ENCODE results near the gene RAB40C.

RAB40C gene

DNA sequence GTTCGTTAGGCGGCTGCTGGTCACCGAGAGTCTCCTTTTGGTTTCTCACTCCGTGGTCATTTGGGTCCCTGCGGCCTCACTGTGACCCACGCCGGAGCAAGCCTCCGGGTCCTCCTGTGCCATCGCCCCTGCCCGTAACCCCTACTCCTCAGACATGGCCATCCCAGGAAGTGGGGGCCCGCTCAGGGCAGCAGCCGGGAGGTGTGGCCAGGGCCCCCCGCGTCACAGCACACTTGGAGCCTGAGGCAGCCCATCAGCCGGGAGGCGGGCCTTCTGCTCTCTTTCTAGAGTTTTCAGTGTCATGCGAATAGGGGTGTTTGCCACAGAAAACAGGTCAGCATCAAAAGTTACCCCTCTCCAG lies 33.0 kb downstream of the RAB40C start:
- Histone ChIP-seq H3K27me3 (ENCODE audit: insufficient read depth, low read length, poor library complexity, severe bottlenecking) (no peaks in the 10 kb centered on the region), H3F3A (ENCODE audit: low read depth) (no peaks in the 10 kb centered on the region), H2AFZ (ENCODE audit: low read length) (no peak overlapping the region), H3K9me3 (ENCODE audit: insufficient read depth, low read depth, low read length) (no peaks in the 10 kb centered on the region), H3K4me2 (ENCODE audit: low read depth, low read length, poor library complexity, severe bottlenecking) (no peak overlapping the region), H3K4me3 (ENCODE audit: low read length, poor library complexity, severe bottlenecking) (no peak overlapping the region), H3K9me2 (replicated peaks; ENCODE audit: low read depth, low read length) (no peaks in the 10 kb centered on the region), H3K9ac (ENCODE audit: low read depth, low read length, poor library complexity, severe bottlenecking) (no peak overlapping the region), H3K4me1 (ENCODE audit: insufficient read depth, low read length, poor library complexity, severe bottlenecking) (no peaks in the 10 kb centered on the region), H3K79me2 (ENCODE audit: insufficient read depth, low read length) (no peaks in the 10 kb centered on the region), H4K20me1 (ENCODE audit: insufficient read depth, low read length, poor library complexity, severe bottlenecking) (no peaks in the 10 kb centered on the region), H3K36me3 (ENCODE audit: insufficient read depth, low read length) (no peaks in the 10 kb centered on the region)
- no peak for TF ChIP-seq EZH2phosphoT487 (IDR thresholded peaks at IDR 0.05; ENCODE audit: borderline replicate concordance)
- TF ChIP-seq, protein P1, sequence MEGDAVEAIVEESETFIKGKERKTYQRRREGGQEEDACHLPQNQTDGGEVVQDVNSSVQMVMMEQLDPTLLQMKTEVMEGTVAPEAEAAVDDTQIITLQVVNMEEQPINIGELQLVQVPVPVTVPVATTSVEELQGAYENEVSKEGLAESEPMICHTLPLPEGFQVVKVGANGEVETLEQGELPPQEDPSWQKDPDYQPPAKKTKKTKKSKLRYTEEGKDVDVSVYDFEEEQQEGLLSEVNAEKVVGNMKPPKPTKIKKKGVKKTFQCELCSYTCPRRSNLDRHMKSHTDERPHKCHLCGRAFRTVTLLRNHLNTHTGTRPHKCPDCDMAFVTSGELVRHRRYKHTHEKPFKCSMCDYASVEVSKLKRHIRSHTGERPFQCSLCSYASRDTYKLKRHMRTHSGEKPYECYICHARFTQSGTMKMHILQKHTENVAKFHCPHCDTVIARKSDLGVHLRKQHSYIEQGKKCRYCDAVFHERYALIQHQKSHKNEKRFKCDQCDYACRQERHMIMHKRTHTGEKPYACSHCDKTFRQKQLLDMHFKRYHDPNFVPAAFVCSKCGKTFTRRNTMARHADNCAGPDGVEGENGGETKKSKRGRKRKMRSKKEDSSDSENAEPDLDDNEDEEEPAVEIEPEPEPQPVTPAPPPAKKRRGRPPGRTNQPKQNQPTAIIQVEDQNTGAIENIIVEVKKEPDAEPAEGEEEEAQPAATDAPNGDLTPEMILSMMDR (conservative IDR thresholded peaks at IDR 0.05; ENCODE audit: low read length), result no peak

DNA sequence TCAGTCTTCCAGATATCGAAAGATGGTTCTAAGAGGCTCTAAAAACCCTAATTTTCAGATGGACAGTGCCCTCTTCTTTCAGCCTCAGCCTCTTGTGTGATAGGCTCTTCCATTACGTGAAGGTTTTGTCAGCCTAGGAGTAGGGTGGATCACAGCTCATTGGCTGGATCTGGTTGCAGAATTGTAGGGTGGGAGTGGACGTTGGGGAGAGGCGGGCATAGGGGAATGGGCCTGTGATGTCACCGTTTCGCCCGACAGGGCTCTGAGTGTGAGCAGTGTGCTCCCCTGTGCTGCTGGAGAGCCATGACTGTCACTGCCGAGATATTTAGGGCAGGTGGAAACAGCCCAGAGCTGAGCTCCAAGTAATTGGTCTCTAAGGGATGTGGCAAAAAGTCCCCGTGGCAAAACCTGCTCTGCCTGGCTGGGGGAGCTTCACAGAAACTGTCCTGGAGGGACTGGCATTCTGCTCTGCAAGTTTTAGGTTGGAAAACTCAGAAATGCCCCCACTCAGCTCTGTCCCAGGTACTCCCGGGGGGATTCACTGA lies 34.7 kb downstream of the RAB40C start:
- H3K36me3 ChIP-seq (ENCODE audit: insufficient read depth, low read length), result no peaks in the 10 kb centered on the region
- no peaks in the 10 kb centered on the region for H3K27me3 ChIP-seq (ENCODE audit: insufficient read depth, low read length, poor library complexity, severe bottlenecking)
- no peak overlapping the region for H3K4me2 ChIP-seq (ENCODE audit: low read depth, low read length, poor library complexity, severe bottlenecking)
- no peaks in the 10 kb centered on the region for H3F3A ChIP-seq (ENCODE audit: low read depth)
- H2AFZ ChIP-seq (ENCODE audit: low read length), result no peak overlapping the region
- H3K9me2 ChIP-seq (replicated peaks; ENCODE audit: low read depth, low read length), result no peaks in the 10 kb centered on the region
- no peak overlapping the region for H3K9ac ChIP-seq (ENCODE audit: low read depth, low read length, poor library complexity, severe bottlenecking)
- no peak overlapping the region for H3K4me3 ChIP-seq (ENCODE audit: low read length, poor library complexity, severe bottlenecking)
- TF ChIP-seq, protein P1 (conservative IDR thresholded peaks at IDR 0.05; ENCODE audit: low read length), result no peak
- no peak for TF ChIP-seq EZH2phosphoT487 (IDR thresholded peaks at IDR 0.05; ENCODE audit: borderline replicate concordance)
- no peaks in the 10 kb centered on the region for H3K4me1 ChIP-seq (ENCODE audit: insufficient read depth, low read length, poor library complexity, severe bottlenecking)
- H4K20me1 ChIP-seq (ENCODE audit: insufficient read depth, low read length, poor library complexity, severe bottlenecking), result no peaks in the 10 kb centered on the region
- no peaks in the 10 kb centered on the region for H3K9me3 ChIP-seq (ENCODE audit: insufficient read depth, low read depth, low read length)
- H3K79me2 ChIP-seq (ENCODE audit: insufficient read depth, low read length), result no peaks in the 10 kb centered on the region

DNA sequence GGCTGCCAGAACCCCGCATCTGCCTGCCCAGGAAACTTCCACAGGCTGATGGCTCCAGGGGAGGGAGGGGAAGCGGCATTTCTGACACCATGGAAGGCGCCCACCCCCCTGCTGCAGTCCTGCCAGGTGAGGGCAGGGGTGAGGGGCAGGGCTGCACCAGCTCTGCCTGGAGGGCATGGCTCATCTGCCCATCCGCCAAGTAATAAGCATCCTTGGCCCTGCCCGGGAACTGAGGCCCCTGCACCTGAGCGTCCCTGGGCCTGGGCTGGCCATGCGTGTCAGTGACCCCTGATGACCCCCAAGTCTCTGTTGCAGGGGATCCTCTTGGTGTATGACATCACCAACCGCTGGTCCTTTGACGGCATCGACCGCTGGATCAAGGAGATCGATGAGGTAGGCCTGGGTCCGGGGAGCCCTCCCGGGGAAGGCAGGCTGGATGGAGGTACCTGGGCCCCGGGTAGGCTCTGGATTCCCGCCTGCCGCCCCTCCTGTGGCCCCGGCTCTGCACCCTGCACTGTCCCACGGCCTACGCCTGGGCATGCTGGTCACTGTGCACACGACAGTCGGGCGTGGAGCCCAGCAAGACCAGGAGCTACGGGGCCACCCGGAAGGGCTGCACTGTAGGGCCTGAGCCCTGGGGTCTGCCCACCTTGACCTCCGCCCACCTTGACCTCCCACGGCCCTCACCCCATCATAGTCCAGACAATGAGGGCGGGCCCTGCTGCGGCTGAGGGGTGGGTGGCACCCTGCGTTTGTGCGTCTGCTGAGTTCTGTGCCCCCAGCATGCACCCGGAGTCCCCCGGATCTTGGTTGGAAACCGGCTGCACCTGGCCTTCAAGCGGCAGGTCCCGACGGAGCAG lies 35.5 kb downstream of the RAB40C start:
- Histone ChIP-seq H2AFZ (ENCODE audit: low read length) (no peak overlapping the region), H4K20me1 (ENCODE audit: insufficient read depth, low read length, poor library complexity, severe bottlenecking) (no peaks in the 10 kb centered on the region), H3K4me1 (ENCODE audit: insufficient read depth, low read length, poor library complexity, severe bottlenecking) (no peaks in the 10 kb centered on the region), H3K27me3 (ENCODE audit: insufficient read depth, low read length, poor library complexity, severe bottlenecking) (no peaks in the 10 kb centered on the region), H3K9me3 (ENCODE audit: insufficient read depth, low read depth, low read length) (no peaks in the 10 kb centered on the region), H3K4me3 (ENCODE audit: low read length, poor library complexity, severe bottlenecking) (no peak overlapping the region), H3K9ac (ENCODE audit: low read depth, low read length, poor library complexity, severe bottlenecking) (no peak overlapping the region), H3K4me2 (ENCODE audit: low read depth, low read length, poor library complexity, severe bottlenecking) (no peak overlapping the region), H3F3A (ENCODE audit: low read depth) (no peaks in the 10 kb centered on the region), H3K9me2 (replicated peaks; ENCODE audit: low read depth, low read length) (no peaks in the 10 kb centered on the region), H3K36me3 (ENCODE audit: insufficient read depth, low read length) (no peaks in the 10 kb centered on the region), H3K79me2 (ENCODE audit: insufficient read depth, low read length) (no peaks in the 10 kb centered on the region)
- TF ChIP-seq, protein P1 (conservative IDR thresholded peaks at IDR 0.05; ENCODE audit: low read length), result no peak
- TF ChIP-seq EZH2phosphoT487 (IDR thresholded peaks at IDR 0.05; ENCODE audit: borderline replicate concordance), result no peak

Data from Loucy (cell line).